Chondrocyte (in vitro differentiated cells): Measurements from ENCODE around the gene KCNQ5. TPM values are rescaled to one million over a fixed set of nuclear protein-coding genes. Genes with fewer than 3 reads are reported as not detected.
"Not testable (repeated sequence)": the region's sequence is repeated elsewhere in the genome, so short reads cannot be mapped to it uniquely, and the experiment has no call there.

Source experiments
- DNase-seq: peaks from one replicate; pipeline ENCODE4 v3.0.0; 2021; ENCODE audit warnings: mixed read lengths, low spot score
- H3K27ac Mint-ChIP-seq: one replicate; pipeline ENCODE4 v1.8.0; 2021; ENCODE audit warnings: mild to moderate bottlenecking, moderate library complexity, mixed read lengths; ENCODE audit not compliant: unreplicated experiment
- H3K27me3 Mint-ChIP-seq: 2 replicates; pipeline ENCODE4 v1.8.0; 2021; ENCODE audit warnings: low read depth, mixed read lengths
- H3K36me3 Mint-ChIP-seq: 2 replicates; pipeline ENCODE4 v1.8.0; 2021; ENCODE audit warnings: low read depth, mixed read lengths
- H3K4me1 Mint-ChIP-seq: 2 replicates; pipeline ENCODE4 v1.8.0; 2021; ENCODE audit warnings: low read depth, mild to moderate bottlenecking, mixed read lengths
- H3K4me3 Mint-ChIP-seq: one replicate; pipeline ENCODE4 v1.8.0; 2021; ENCODE audit warnings: mild to moderate bottlenecking, moderate library complexity, mixed read lengths; ENCODE audit not compliant: unreplicated experiment
- H3K9me3 Mint-ChIP-seq: 2 replicates; pipeline ENCODE4 v1.8.0; 2021; ENCODE audit warnings: low read depth, mixed read lengths
- total RNA-seq: library from RNA; stranded (reverse); gene quantifications from 3 replicates; pipeline ENCODE4 v1.2.1, GENCODE V29; 2021
- TF ChIP-seq, protein P1 (sequence below): fragments of 200-600 bp; sonication (generic); IDR thresholded peaks from 2 replicates; pipeline ENCODE4 v1.5.0; 2021; ENCODE audit warnings: antibody characterized with exemption, mild to moderate bottlenecking, moderate library complexity

Gene KCNQ5
- total RNA-seq, 1 donor from 2014 or later, result 4.1 TPM

DNA sequence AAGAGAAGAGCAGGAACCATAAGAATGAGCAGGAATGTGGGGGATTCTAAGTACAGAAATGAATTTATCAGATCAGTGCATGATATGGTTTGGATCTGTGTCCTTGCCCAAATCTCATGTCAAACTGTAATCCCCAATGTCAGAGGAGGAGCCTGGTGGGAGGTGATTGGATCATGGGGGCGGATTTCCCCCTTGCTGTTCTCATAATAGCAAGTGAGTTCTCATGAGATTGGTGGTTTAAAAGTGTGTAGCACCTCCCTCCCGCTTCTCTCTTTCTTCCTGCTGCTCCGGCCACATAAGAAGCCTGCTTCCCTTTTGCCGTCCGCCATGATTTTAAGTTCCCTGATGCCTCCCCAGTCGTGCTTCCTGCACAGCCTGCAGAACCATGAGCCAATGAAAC lies 554.2 kb downstream of the KCNQ5 start:
- Mint-ChIP-seq H3K4me1 (peaks cover 5% of the 10 kb centered on the region), H3K36me3 (no peaks in the 10 kb centered on the region), H3K4me3 (no peak overlapping the region), H3K27me3 (no peaks in the 10 kb centered on the region), H3K9me3 (no peaks in the 10 kb centered on the region), H3K27ac (no peak overlapping the region)
- TF ChIP-seq, protein P1, sequence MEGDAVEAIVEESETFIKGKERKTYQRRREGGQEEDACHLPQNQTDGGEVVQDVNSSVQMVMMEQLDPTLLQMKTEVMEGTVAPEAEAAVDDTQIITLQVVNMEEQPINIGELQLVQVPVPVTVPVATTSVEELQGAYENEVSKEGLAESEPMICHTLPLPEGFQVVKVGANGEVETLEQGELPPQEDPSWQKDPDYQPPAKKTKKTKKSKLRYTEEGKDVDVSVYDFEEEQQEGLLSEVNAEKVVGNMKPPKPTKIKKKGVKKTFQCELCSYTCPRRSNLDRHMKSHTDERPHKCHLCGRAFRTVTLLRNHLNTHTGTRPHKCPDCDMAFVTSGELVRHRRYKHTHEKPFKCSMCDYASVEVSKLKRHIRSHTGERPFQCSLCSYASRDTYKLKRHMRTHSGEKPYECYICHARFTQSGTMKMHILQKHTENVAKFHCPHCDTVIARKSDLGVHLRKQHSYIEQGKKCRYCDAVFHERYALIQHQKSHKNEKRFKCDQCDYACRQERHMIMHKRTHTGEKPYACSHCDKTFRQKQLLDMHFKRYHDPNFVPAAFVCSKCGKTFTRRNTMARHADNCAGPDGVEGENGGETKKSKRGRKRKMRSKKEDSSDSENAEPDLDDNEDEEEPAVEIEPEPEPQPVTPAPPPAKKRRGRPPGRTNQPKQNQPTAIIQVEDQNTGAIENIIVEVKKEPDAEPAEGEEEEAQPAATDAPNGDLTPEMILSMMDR, result no peak
- no peak for DNase-seq

DNA sequence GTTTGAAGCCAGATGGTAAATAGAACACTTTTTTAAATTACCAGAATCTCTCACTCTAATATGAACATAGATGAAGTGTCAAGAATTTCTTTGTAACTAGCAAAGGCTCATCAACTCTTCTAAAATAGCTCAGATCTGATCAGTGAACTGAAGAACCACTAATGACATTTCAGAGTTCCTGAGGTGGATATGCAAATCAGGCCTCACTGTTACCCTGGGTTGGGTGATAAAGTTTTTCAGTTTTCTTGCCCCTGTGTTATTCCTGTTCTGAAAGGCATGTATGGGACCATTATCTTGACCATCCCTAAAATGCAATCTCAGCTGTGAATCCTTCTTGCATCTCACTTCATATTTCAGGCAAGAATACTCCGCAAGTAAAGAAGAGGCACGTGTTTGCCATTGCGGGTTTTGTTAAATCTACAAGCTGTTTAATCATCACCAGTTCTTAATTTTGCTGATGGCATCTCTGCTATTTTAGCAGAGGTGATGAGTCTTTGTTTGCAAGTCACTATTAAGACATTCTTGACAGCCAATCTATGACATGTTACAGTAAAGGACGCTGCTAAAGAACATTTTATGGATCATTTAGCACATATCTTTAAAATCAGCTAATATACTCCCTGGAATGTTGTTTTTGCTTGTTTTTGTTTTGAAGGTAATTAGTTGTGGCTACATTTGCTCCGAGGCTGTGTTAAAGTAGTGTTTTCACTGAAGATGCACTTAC lies 555.5 kb downstream of the KCNQ5 start:
- Mint-ChIP-seq H3K27me3 (no peaks in the 10 kb centered on the region), H3K27ac (no peak overlapping the region), H3K9me3 (no peaks in the 10 kb centered on the region), H3K36me3 (no peaks in the 10 kb centered on the region), H3K4me3 (no peak overlapping the region), H3K4me1 (peaks cover 7% of the 10 kb centered on the region)
- TF ChIP-seq, protein P1, result no peak
- DNase-seq, result no peak

DNA sequence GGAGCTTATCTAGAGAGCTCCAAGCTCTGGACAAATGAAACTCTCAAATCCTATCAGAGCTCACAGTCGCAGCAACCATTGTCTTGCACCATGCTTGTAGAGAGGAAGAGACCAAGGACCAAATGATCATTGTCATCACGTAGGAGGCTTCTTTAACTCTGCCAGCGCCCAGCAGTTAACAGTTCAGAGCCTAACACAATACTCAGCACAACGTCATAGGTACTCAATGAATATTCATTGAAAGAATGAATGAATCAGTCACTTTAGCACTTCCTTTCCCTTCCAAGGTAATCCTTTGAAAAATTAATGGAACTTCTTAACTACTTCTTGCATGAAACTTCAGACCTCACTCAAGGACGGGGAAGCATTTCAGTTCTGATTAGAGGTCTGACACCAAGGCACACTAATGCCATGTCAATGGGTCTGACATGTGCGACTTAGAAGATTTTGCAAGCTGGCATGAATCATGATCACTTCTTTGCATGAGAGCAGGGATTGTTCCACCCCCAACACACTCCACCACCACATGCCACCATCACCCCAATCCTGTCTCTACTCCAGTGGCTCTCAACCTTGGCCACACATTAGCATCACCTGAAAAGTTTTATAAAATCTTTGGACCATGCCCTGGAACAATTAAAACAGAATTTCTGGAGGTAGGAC lies 558.3 kb downstream of the KCNQ5 start:
- Mint-ChIP-seq H3K9me3 (no peaks in the 10 kb centered on the region), H3K4me1 (peaks cover 7% of the 10 kb centered on the region), H3K27me3 (peaks cover 3% of the 10 kb centered on the region), H3K36me3 (no peaks in the 10 kb centered on the region), H3K27ac (no peak overlapping the region), H3K4me3 (no peak overlapping the region)
- DNase-seq, result no peak
- TF ChIP-seq, protein P1, result no peak

- H3K4me3 Mint-ChIP-seq, result peak overlapping the region; percentile 45
- peaks cover 6% of the 10 kb centered on the region for H3K27me3 Mint-ChIP-seq
- DNase-seq, result no peak
- H3K9me3 Mint-ChIP-seq, result no peaks in the 10 kb centered on the region
- H3K36me3 Mint-ChIP-seq, result no peaks in the 10 kb centered on the region
- no peak overlapping the region for H3K27ac Mint-ChIP-seq
- H3K4me1 Mint-ChIP-seq, result peaks cover 7% of the 10 kb centered on the region
- TF ChIP-seq, protein P1, result peak; percentile 92
These were observed 559.1 kb downstream of the KCNQ5 start for GRCh38 chr6:73180763-73181619.

DNA sequence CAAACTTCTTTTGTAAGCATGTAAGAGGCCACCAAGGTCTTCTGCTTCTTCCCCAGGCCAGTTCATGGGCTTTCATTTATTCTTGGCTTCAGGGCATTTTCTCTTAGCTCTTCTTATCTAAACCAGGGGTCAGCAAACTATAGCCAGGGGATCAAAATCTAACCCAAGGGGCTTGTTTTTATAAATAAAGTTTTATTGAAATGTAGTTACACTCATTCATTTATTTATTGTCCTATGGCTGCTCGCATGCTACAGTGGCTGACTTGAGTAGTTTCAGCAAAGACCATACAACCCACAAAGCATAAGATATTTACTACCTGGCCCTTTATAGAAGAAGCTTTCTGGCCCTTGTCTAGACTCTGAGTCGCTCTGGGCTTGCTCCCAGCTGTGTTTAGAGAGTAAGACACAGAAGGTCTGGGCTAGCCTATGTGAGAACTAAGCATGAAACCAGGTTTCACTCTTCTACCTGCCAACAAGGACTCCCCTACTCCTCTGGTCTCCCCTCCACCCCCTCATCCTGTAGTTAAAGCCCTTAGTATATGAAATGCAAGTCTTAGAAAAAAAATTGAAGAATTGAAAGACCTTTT lies 560.2 kb downstream of the KCNQ5 start:
- peaks cover 6% of the 10 kb centered on the region for H3K27me3 Mint-ChIP-seq
- H3K27ac Mint-ChIP-seq, result no peak overlapping the region
- DNase-seq, result no peak
- TF ChIP-seq, protein P1, result no peak
- no peak overlapping the region for H3K4me3 Mint-ChIP-seq
- H3K9me3 Mint-ChIP-seq, result no peaks in the 10 kb centered on the region
- H3K36me3 Mint-ChIP-seq, result no peaks in the 10 kb centered on the region
- H3K4me1 Mint-ChIP-seq, result peaks cover 7% of the 10 kb centered on the region

GRCh38 chr6:73193302-73193701 lies 571.4 kb downstream of the KCNQ5 start:
- H3K4me3 Mint-ChIP-seq, H3K36me3 Mint-ChIP-seq, H3K27me3 Mint-ChIP-seq, H3K4me1 Mint-ChIP-seq, H3K27ac Mint-ChIP-seq, DNase-seq, H3K9me3 Mint-ChIP-seq: not testable (repeated sequence)
